ENCODE results near the gene ZNF177.
"Not testable (repeated sequence)": the region's sequence is repeated elsewhere in the genome, so short reads cannot be mapped to it uniquely, and the experiment has no call there.

Gene ZNF177

GRCh38 chr19:9362905-9363304, at the start of gene ZNF177:
ZNF177 (plus strand) TSS chr19:9363013; CDS start chr19:9378312, 15,299 bp downstream.
- peak; percentile 86 for DNase-seq

- DNase-seq = no peak
Observed at GRCh38 chr19:9313756-9314155, 49.1 kb upstream of the ZNF177 start.

- DNase-seq = no peak
Observed at GRCh38 chr19:9321338-9321737, 41.5 kb upstream of the ZNF177 start.

GRCh38 chr19:9321756-9322155, 41.1 kb upstream of the ZNF177 start:
- DNase-seq = not testable (repeated sequence)

- not testable (repeated sequence) for DNase-seq
Observed at GRCh38 chr19:9322201-9322600, 40.6 kb upstream of the ZNF177 start.

GRCh38 chr19:9323557-9323918, 39.3 kb upstream of the ZNF177 start:
- DNase-seq = no peak

- DNase-seq = peak; percentile 99
Observed at GRCh38 chr19:9323919-9324583, 38.8 kb upstream of the ZNF177 start, which contains the start of gene ZNF559. ZNF559 (plus strand) TSS chr19:9324179; CDS start chr19:9338550, 14,371 bp downstream.

- DNase-seq = no peak
Observed at GRCh38 chr19:9324584-9324962, 38.2 kb upstream of the ZNF177 start.

GRCh38 chr19:9329999-9330398, 32.8 kb upstream of the ZNF177 start:
- DNase-seq = no peak

GRCh38 chr19:9342610-9343304, 20.1 kb upstream of the ZNF177 start:
- peak; percentile 2 for DNase-seq

- no peak for DNase-seq
Observed at GRCh38 chr19:9345005-9345404, 17.8 kb upstream of the ZNF177 start.

GRCh38 chr19:9348253-9348652, 14.6 kb upstream of the ZNF177 start:
- no peak for DNase-seq

- DNase-seq = no peak
Observed at GRCh38 chr19:9348671-9349070, 14.1 kb upstream of the ZNF177 start.

GRCh38 chr19:9352505-9352904, 10.3 kb upstream of the ZNF177 start:
- DNase-seq = no peak

GRCh38 chr19:9353011-9353410, 9.8 kb upstream of the ZNF177 start:
- no peak for DNase-seq

- no peak for DNase-seq
Observed at GRCh38 chr19:9354651-9355050, 8.2 kb upstream of the ZNF177 start.

GRCh38 chr19:9370738-9371619, 8.2 kb downstream of the ZNF177 start:
- no peak for DNase-seq

GRCh38 chr19:9381361-9381785, 18.6 kb downstream of the ZNF177 start:
- no peak for DNase-seq

- DNase-seq = peak; percentile 89
Observed at GRCh38 chr19:9406798-9407352, 44.1 kb downstream of the ZNF177 start.

GRCh38 chr19:9407827-9408226, 45.0 kb downstream of the ZNF177 start:
- DNase-seq = no peak

- no peak for DNase-seq
Observed at GRCh38 chr19:9413240-9413954, 50.6 kb downstream of the ZNF177 start.

- DNase-seq = no peak
Observed at GRCh38 chr19:9427941-9428340, 65.1 kb downstream of the ZNF177 start.
